ENCODE measurements around the gene SLC29A3.

DNA sequence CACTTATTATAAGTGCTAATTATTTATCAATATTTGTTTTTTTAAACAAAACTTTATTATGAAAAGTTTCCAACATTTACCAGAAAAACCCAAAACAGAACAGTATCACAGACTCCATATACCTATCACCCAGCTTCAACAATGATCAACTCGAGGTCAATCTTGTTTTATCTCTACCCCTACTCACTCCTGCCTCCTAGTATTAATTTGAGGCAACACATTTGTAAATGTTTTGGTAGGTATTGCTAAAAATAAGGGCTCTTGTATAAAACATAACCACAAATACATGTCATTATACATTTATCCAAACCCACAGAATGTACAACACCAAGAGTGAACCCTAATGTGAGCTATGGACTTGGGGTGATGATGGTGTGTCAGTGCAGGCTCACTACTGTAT is 61.8 kb downstream of the SLC29A3 start:
- TF ChIP-seq POLR2AphosphoS5 (IDR thresholded peaks at IDR 0.05; ENCODE audit: borderline replicate concordance, low read depth, low read length) (no peak), EZH2 (IDR thresholded peaks at IDR 0.05) (no peak), FOXP2 (optimal IDR thresholded peaks at IDR 0.05; ENCODE audit: control extremely low read depth, extremely low read length, insufficient read depth) (no peak)

Data from SK-N-MC (cell line).